D721Med (cell line): ENCODE results near the gene ZNF462.
A peak's percentile ranks its signal among the peaks of the same experiment; 100 is the strongest.

ENCODE experiments used
- DNase-seq: peaks from one replicate; pipeline ENCODE4 v3.0.0; 2011; ENCODE audit warnings: low spot score; ENCODE audit not compliant: insufficient read length
- FAIRE-seq: peaks from 2 replicates; lab custom pipeline; 2011; peaks lifted over from hg19 to GRCh38; lab: Jason Lieb, UNC
- TF ChIP-seq, protein P1 (sequence below): IDR thresholded peaks from 2 replicates; pipeline ENCODE4 v1.5.1; 2012; ENCODE audit warnings: mild to moderate bottlenecking, control low read depth; ENCODE audit not compliant: insufficient read depth; ENCODE audit errors: missing control alignments

Gene ZNF462

DNA sequence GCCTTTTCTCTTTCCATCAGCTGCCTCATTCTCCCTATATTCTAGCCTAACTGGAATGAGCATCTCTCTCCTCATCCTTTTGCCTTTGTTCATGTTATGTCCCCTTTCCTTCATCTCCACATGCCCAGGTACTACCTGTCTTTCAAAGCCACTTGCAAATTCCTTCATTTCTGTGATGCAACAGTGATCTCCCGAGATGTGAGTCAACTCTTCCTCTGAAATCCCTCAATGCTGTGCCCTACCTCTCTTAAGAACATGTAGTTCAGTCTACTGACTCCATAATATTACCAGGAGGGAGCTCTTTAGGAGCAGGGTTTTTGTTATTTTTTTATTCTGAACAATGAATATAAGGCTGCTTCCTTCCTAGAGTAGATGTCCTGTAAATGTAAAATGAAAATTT, 91.6 kb downstream of the ZNF462 start:
- DNase-seq, result no peak
- FAIRE-seq, result no peak
- TF ChIP-seq, protein P1, sequence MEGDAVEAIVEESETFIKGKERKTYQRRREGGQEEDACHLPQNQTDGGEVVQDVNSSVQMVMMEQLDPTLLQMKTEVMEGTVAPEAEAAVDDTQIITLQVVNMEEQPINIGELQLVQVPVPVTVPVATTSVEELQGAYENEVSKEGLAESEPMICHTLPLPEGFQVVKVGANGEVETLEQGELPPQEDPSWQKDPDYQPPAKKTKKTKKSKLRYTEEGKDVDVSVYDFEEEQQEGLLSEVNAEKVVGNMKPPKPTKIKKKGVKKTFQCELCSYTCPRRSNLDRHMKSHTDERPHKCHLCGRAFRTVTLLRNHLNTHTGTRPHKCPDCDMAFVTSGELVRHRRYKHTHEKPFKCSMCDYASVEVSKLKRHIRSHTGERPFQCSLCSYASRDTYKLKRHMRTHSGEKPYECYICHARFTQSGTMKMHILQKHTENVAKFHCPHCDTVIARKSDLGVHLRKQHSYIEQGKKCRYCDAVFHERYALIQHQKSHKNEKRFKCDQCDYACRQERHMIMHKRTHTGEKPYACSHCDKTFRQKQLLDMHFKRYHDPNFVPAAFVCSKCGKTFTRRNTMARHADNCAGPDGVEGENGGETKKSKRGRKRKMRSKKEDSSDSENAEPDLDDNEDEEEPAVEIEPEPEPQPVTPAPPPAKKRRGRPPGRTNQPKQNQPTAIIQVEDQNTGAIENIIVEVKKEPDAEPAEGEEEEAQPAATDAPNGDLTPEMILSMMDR, result no peak

DNA sequence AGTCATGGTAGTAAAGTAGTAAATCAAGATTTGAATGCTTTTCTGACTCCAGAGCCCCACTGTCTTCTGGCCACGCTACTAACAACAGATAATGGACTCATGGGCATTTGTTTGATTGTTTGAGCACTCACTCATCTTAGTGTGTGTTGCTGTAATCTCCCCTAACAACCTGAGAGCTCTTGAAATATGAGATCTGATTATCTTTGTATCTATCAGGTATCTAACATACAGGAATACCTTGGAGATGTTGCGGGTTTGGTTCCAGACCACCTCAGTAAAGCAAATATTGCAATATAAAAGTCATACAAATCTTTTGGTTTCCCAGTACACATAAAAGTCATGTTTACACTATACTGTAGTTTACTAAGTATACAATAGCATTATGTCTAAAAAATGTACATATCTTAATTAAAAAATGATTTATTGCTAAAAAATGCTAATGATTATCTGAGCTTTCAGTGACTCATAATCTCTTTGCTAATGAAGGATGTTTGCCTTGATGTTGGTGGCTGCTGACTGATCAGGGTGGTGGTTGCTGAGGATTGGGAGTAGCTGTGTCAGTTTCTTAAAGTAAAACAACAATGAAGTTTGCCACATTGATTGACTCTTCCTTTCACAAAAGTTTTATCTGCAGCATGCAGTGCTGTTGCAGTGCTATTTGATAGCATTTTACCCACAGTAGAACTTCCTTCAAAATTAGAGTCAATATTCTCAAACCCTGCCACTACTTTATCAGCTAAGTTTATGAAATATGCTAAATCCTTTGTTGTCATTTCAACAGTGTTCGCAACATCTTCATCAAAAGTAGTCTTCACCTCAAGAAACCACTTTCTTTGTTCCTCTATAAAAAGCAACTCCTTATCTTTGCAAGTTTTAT, 92.2 kb downstream of the ZNF462 start:
- TF ChIP-seq, protein P1, result no peak
- DNase-seq (no peak), FAIRE-seq (no peak)

DNA sequence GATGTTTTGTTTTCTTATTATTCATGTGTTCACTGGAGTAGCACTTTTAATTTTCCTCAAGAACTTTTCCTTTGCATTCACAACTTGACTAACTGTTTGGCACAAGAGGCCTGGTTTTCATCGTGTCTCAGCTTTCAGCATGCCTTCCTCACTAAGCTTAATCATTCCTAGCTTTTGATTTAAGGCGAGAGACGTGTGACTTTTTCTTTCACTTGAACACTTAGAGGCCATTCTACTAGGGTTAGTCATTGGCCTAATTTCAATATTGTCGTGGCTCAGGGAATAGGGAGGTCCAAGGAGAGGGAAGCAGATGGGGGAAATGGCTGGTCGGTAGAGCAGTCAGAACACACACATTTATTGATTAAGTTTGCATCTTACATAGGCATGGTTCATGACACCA, 94.0 kb downstream of the ZNF462 start:
- no peak for DNase-seq
- FAIRE-seq, result no peak
- TF ChIP-seq, protein P1, result no peak

DNA sequence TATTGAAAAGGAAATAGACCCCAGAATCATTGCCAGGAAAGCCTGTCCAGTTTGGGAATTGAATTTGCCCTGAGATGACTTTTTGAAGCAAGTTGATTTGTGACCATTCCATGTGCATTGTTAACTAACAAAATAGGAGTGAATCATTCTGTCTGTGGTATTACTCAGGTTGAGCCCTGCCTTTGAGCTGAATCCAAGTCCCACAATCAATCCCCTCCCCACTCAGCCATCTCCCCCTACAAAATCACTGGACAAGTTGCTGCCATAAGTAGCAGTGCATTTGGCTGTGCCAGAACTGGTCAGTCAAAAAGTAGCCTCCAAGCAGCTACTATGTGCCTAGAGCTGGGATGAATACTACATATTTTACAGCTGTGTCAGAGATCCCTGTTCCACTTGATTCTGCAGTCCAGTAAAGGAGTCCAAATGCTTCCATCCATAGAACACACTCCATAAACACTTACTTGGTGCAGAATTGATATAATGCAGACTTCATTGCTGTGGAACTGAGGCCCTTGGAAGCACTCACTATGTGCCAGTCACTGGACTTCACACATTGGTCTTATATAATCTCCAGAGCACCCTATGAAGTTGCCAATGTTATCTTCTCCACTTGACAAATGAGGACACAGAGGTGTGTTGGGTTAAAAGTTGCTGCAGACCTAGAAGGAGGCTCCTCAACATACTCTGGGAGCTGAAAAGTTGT, 96.1 kb downstream of the ZNF462 start:
- TF ChIP-seq, protein P1, result no peak
- FAIRE-seq, result no peak
- DNase-seq, result no peak

DNA sequence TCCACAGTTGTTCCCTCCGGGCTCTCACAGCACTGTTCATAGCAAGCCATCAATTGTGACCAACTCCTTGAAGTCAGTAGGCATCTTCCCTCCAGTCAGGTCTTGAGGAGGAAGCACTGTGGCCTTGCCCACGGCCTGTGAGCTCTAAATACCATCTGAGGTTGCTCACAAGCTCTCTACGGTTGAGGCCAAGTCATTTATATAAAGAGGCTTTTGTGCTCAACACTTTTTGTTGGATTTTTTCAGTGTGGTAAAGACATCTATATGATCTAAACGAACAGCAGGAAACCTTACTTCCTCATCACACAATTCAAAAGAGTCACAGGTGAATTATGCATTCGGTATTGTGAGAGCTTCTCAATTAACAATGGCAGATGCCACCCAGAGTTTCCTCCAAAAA, 97.3 kb downstream of the ZNF462 start:
- no peak for DNase-seq
- TF ChIP-seq, protein P1, result no peak
- FAIRE-seq, result peak; percentile 6

DNA sequence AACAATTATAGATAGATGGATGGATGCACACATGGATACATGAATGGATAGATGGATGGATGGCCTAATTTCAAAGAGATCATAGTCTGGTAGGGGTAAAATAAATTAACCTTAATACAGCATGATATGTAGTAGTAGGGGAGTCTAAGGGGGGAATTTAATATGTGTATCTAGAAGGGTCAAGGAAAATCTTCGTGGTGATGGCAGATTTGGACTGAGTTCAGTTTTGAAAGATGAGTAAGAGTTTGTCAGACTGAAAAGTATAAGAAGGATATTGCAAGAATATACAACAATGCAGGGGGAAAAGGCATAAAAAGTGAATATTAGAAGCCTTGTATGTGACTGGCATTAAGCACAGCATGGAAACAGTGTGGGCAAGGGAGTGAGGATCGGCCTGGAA, 98.7 kb downstream of the ZNF462 start:
- TF ChIP-seq, protein P1, result no peak
- no peak for FAIRE-seq
- DNase-seq, result no peak
